Activated B cell treated with CpG ODN at 0.5 μM for 24 hours (primary cell): Measurements from ENCODE around the gene MAFB. TPM values are rescaled to one million over a fixed set of nuclear protein-coding genes. Genes with fewer than 3 reads are reported as not detected.

ENCODE experiments used
- ATAC-seq: fragments of 200-7000 bp; cut with Tn5 transposase; one replicate; pipeline ENCODE4 v1.10.0; 2021; ENCODE audit warnings: low read depth, mild to moderate bottlenecking, moderate library complexity
- CTCF ChIA-PET: fragments of 350-600 bp; sonication (Branson Sonifier 250); formaldehyde crosslinking; loops from one replicate; lab custom pipeline; 2021; ENCODE audit warnings: antibody characterized with exemption; lab: Charles Lee
- POLR2A ChIA-PET: fragments of 350-600 bp; sonication (Branson Sonifier 250); formaldehyde crosslinking; loops from one replicate; lab custom pipeline; 2021; ENCODE audit warnings: antibody characterized with exemption; lab: Charles Lee
- DNase-seq: peaks from one replicate; pipeline ENCODE4 v3.0.0; 2022
- H3K27ac Mint-ChIP-seq: one replicate; pipeline ENCODE4 v1.8.0; 2020; ENCODE audit warnings: mixed read lengths
- H3K27me3 Mint-ChIP-seq: one replicate; pipeline ENCODE4 v1.8.0; 2021; ENCODE audit warnings: mixed read lengths
- H3K36me3 Mint-ChIP-seq: one replicate; pipeline ENCODE4 v1.8.0; 2021; ENCODE audit warnings: low read depth, mixed read lengths
- H3K4me1 Mint-ChIP-seq: one replicate; pipeline ENCODE4 v1.8.0; 2021; ENCODE audit warnings: mixed read lengths
- H3K4me3 Mint-ChIP-seq: one replicate; pipeline ENCODE4 v1.8.0; 2020; ENCODE audit warnings: mild to moderate bottlenecking, mixed read lengths
- H3K9me3 Mint-ChIP-seq: one replicate; pipeline ENCODE4 v1.8.0; 2020; ENCODE audit warnings: mixed read lengths
- intact Hi-C: fragments of 100-400 bp; cut with micrococcal nuclease; formaldehyde crosslinking; loops from one replicate; pipeline ENCODE4 v1.15.1; 2024
- total RNA-seq: library from RNA; stranded (reverse); gene quantifications from 2 replicates; pipeline ENCODE4 v1.2.3, GENCODE V29; 2022
- TF ChIP-seq, protein P1 (sequence below): fragments of 200-600 bp; IDR thresholded peaks from one replicate; pipeline ENCODE4 v1.8.0; 2022; ENCODE audit warnings: antibody characterized with exemption, mild to moderate bottlenecking

Gene MAFB
- total RNA-seq, 1 donor from 2014 or later, result 1.1 TPM

DNA sequence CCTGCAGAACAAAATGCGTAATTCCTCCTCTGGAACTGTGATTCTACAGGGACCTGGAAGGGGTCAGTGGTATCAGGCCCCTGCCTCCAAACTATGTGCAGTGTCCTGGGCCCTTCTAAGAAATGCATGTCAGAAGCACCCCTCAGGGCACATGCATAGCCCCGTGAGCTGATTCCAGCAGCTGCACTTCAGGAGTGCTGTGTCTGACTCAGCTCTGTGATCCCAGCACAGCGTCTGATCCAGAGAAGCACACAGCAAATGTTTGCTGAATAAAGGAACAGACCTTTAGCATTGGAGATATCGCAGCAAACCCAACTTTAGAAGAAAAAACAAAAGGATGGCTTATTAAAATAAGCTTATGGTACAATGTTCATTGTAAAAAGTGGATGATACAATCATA is 15.8 kb upstream of the MAFB start:
- TF ChIP-seq, protein P1, sequence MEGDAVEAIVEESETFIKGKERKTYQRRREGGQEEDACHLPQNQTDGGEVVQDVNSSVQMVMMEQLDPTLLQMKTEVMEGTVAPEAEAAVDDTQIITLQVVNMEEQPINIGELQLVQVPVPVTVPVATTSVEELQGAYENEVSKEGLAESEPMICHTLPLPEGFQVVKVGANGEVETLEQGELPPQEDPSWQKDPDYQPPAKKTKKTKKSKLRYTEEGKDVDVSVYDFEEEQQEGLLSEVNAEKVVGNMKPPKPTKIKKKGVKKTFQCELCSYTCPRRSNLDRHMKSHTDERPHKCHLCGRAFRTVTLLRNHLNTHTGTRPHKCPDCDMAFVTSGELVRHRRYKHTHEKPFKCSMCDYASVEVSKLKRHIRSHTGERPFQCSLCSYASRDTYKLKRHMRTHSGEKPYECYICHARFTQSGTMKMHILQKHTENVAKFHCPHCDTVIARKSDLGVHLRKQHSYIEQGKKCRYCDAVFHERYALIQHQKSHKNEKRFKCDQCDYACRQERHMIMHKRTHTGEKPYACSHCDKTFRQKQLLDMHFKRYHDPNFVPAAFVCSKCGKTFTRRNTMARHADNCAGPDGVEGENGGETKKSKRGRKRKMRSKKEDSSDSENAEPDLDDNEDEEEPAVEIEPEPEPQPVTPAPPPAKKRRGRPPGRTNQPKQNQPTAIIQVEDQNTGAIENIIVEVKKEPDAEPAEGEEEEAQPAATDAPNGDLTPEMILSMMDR, result no peak
- H3K27me3 Mint-ChIP-seq, result peaks cover 3% of the 10 kb centered on the region
- DNase-seq, result no peak
- H3K27ac Mint-ChIP-seq, result no peak overlapping the region
- H3K9me3 Mint-ChIP-seq, result no peaks in the 10 kb centered on the region
- intact Hi-C loops, result loop anchor here (5.0 kb wide), 1 partner anchor 257 kb away; no protein-coding TSS in a partner anchor
- ChIA-PET CTCF (no interaction called here), POLR2A (no interaction called here)
- no peak for ATAC-seq
- no peaks in the 10 kb centered on the region for H3K36me3 Mint-ChIP-seq
- no peaks in the 10 kb centered on the region for H3K4me1 Mint-ChIP-seq
- no peak overlapping the region for H3K4me3 Mint-ChIP-seq

DNA sequence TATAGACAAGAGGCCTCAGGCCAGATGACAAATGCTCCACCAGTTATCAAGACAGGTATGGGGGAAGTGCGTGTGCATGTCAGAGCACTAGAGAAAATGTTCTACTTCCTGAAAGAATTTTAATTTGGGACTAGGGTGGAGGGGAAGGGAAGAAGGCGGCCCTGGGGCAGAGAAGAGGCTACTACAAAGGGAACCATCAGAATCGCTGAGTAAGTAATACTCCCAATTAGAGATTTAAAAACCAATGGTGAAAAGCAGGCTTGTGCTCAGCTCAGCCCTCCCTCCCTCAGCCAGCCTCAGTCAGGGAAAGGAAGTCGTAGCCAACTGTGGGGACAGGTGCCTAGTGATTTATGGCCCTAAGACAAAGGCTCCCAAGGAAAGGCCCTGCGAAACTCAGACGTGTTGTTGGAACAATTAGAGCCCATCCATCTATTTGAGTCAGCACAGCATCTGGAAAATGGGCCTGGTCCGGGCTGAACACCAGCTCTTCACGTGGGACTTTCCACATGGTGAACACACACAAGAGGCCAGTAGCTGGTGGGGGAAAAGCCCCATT is 15.0 kb upstream of the MAFB start:
- intact Hi-C loops, result loop anchor here (5.0 kb wide), 1 partner anchor 258 kb away; no protein-coding TSS in a partner anchor
- CTCF ChIA-PET, result interaction anchor here (0.5 kb wide), 1 partner anchor 1436 kb away, joined by 3 read pairs; no protein-coding TSS in a partner anchor
- H3K4me3 Mint-ChIP-seq, result no peak overlapping the region
- ATAC-seq, result no peak
- H3K4me1 Mint-ChIP-seq, result no peaks in the 10 kb centered on the region
- no peaks in the 10 kb centered on the region for H3K36me3 Mint-ChIP-seq
- H3K27ac Mint-ChIP-seq, result no peak overlapping the region
- H3K9me3 Mint-ChIP-seq, result no peaks in the 10 kb centered on the region
- no peak for DNase-seq
- POLR2A ChIA-PET, result no interaction called here
- TF ChIP-seq, protein P1, result no peak
- peaks cover 5% of the 10 kb centered on the region for H3K27me3 Mint-ChIP-seq

DNA sequence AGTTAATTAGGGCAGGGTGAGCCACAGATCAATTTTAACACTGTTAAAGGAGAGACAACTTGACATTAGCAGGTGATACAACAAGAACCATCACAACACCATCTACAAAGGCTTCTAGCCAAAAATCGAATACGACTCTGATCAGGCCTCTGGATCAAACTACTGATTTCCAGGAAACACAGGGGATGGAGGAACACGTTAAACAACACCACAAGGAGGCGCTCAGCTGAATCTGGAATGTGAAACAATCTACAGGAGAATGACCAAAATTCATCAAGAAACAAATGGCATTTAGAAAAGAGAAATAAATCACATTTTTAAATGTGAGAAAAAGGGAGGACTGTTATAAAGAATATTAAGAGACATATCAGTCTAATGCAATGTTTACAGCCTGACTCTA is 13.5 kb upstream of the MAFB start:
- Mint-ChIP-seq H3K27me3 (peaks cover 18% of the 10 kb centered on the region), H3K9me3 (no peaks in the 10 kb centered on the region), H3K36me3 (no peaks in the 10 kb centered on the region), H3K4me1 (no peaks in the 10 kb centered on the region), H3K27ac (no peak overlapping the region), H3K4me3 (no peak overlapping the region)
- DNase-seq, result no peak
- ATAC-seq, result no peak
- ChIA-PET CTCF (no interaction called here), POLR2A (no interaction called here)
- intact Hi-C loops, result loop anchor here (5.0 kb wide), 1 partner anchor 260 kb away; no protein-coding TSS in a partner anchor
- TF ChIP-seq, protein P1, result no peak

DNA sequence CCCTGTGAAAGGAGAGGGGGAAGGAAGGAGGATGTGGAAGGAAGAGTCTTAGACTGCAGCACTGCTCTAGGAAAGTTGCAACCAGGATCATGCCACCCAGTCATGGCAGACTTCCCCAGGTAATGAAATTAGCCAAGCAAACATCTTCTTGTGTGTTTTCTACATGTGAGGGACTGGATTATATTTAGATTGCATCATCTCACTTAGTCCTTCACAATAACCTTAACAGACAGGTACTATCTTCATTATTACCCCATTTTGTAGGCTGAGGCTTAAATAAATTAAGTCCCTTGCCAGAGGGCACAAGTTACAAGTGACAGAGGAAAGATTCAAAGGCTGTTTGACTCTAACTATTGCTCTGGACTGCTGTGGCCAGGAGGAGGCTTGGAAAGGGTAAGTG is 9.7 kb upstream of the MAFB start:
- no peak overlapping the region for H3K4me3 Mint-ChIP-seq
- H3K9me3 Mint-ChIP-seq, result no peaks in the 10 kb centered on the region
- no peaks in the 10 kb centered on the region for H3K4me1 Mint-ChIP-seq
- intact Hi-C loops, result loop anchor here (10.0 kb wide), 1 partner anchor 434 kb away; no protein-coding TSS in a partner anchor
- no peaks in the 10 kb centered on the region for H3K36me3 Mint-ChIP-seq
- TF ChIP-seq, protein P1, result no peak
- no peak for ATAC-seq
- DNase-seq, result no peak
- CTCF ChIA-PET, result no interaction called here
- no peak overlapping the region for H3K27ac Mint-ChIP-seq
- peaks cover 47% of the 10 kb centered on the region for H3K27me3 Mint-ChIP-seq
- POLR2A ChIA-PET, result no interaction called here

DNA sequence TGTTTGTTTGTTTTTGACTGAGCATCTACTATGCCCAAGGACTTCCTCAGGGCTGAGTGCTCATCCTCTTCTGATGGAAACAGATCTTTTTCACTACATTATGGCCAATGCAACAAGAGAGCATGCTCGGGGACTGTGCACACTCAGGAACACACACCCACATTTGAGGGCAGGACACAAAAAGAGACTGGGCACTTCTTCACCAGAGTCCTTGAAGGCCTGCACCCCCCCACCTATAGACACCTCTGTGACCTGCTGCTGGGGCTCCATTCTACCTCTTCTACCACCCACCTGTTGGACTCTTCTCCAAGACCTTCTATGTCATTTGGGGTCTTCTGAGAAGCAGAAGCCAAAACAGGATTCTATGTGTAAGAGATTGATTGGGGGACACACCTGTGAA is 9.2 kb upstream of the MAFB start:
- Mint-ChIP-seq H3K27ac (no peak overlapping the region), H3K4me1 (no peaks in the 10 kb centered on the region), H3K36me3 (no peaks in the 10 kb centered on the region), H3K27me3 (peaks cover 51% of the 10 kb centered on the region), H3K4me3 (no peak overlapping the region), H3K9me3 (no peaks in the 10 kb centered on the region)
- TF ChIP-seq, protein P1, result no peak
- intact Hi-C loops, result loop anchor here (10.0 kb wide), 1 partner anchor 433 kb away; no protein-coding TSS in a partner anchor
- ATAC-seq, result no peak
- POLR2A ChIA-PET, result no interaction called here
- no peak for DNase-seq
- CTCF ChIA-PET, result no interaction called here
